Measurements from ENCODE around the gene ZNF385B. TPM values are rescaled to one million over a fixed set of nuclear protein-coding genes. Genes with fewer than 3 reads are reported as not detected.

ZNF385B gene
- total RNA-seq, 5 donors from 2014 or later (not counting 1 experiment from before 2014, with no cell fraction given), result 0.12 TPM; not detected in 4

DNA sequence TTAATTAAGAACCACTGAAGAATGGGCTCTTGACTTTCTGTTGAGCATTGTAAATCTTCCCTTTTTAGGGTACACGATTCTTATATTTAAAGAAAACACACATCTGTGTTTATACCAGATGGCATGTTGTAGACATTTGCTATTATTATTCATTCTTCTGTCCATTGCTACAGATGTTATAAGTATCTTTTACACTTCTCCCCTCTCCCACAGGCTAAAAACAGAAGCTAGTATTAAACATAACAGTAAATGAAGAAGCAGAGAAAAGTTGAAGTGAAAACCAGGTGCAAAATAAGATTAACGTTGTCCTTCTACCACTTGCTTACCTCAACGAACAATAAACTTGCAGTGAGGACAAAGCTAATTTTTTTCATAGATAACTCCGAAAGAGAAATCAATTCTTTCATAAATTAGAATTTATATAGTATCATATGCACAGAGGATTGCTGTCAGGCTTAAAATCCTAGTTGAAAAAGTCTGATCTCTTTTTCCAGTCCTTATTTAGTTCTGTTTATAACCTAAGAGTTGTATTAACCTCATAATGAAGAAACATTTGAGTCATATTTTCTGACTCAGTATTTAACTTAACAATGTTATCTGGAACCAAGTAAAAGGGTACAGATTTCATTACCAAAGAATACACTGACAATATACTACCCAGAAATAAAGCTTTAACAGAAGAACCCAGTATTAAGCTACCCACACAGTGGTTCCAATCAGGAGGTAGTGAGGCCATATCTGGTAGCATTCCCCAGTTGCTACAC lies 16.4 kb upstream of the ZNF385B start:
- no CpG with 5 or more reads among the region's 4 CpGs for WGBS (ENCODE audit: insufficient coverage)
- Mint-ChIP-seq H3K36me3 (no peaks in the 10 kb centered on the region), H3K27ac (no peak overlapping the region), H3K4me1 (no peaks in the 10 kb centered on the region), H3K27me3 (peaks cover 1 to 8% of the 10 kb centered on the region in 2 donors), H3K9me3 (no peaks in the 10 kb centered on the region), H3K4me3 (no peak overlapping the region)
- ChIA-PET CTCF (no interaction called here), POLR2A (no interaction called here)
- ATAC-seq (replicated peaks in 1 of 4), result no peak
- H3K36me3 ChIP-seq (ENCODE audit: control insufficient read depth in 2 of 2, extremely low read depth in 1 of 2, insufficient read depth in 1 of 2, low read length in 1 of 2), result no peaks in the 10 kb centered on the region
- no peak overlapping the region for H3K27ac ChIP-seq (ENCODE audit: low read length)
- no peak overlapping the region for H3K4me3 ChIP-seq (ENCODE audit: control insufficient read depth in 1 of 2, extremely low read depth in 1 of 2, low read length in 1 of 2)
- DNase-seq, result no peak
- H3K27me3 ChIP-seq (replicated peaks in 1 of 2; ENCODE audit: control insufficient read depth in 2 of 2, extremely low read depth in 1 of 2, insufficient read depth in 2 of 2, low read length in 1 of 2), result no peaks in the 10 kb centered on the region
- H3K4me1 ChIP-seq (ENCODE audit: control insufficient read depth in 1 of 2, extremely low read depth in 1 of 2, insufficient read depth in 2 of 2, low read length in 2 of 2), result no peaks in the 10 kb centered on the region
- no peaks in the 10 kb centered on the region for H3K9me3 ChIP-seq

DNA sequence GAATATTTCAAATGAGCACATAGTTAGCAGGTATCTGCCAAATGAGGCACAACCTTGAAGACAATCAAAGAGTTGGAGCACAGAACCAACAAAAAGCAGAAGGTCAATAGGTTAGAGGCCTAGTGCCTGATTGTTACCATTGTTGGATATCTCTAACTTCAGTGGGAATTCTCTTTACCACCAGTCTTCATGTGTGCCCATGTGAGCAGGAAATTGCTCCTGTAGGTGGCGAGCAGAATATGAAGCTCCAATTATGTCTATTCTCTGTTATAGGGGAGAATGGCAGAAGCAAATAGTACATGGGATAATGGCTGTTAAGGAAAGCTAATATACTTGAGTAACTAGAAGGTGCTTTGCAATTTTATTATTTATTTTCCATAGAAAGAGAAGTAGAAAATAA lies 14.9 kb upstream of the ZNF385B start:
- ATAC-seq (replicated peaks in 1 of 4), result peak in 1 of 4 experiments; percentile 19
- DNase-seq, result no peak
- POLR2A ChIA-PET, result no interaction called here
- no CpG with 5 or more reads among the region's 1 CpG for WGBS (ENCODE audit: insufficient coverage)
- Mint-ChIP-seq H3K4me1 (no peaks in the 10 kb centered on the region), H3K27me3 (peaks cover 9 to 16% of the 10 kb centered on the region in 2 donors), H3K36me3 (no peaks in the 10 kb centered on the region), H3K9me3 (no peaks in the 10 kb centered on the region), H3K27ac (no peak overlapping the region), H3K4me3 (no peak overlapping the region)
- Histone ChIP-seq H3K4me3 (ENCODE audit: control insufficient read depth in 1 of 2, extremely low read depth in 1 of 2, low read length in 1 of 2) (no peak overlapping the region), H3K27ac (ENCODE audit: low read length) (no peak overlapping the region), H3K9me3 (no peaks in the 10 kb centered on the region), H3K36me3 (ENCODE audit: control insufficient read depth in 2 of 2, extremely low read depth in 1 of 2, insufficient read depth in 1 of 2, low read length in 1 of 2) (no peaks in the 10 kb centered on the region), H3K27me3 (replicated peaks in 1 of 2; ENCODE audit: control insufficient read depth in 2 of 2, extremely low read depth in 1 of 2, insufficient read depth in 2 of 2, low read length in 1 of 2) (no peaks in the 10 kb centered on the region), H3K4me1 (ENCODE audit: control insufficient read depth in 1 of 2, extremely low read depth in 1 of 2, insufficient read depth in 2 of 2, low read length in 2 of 2) (no peaks in the 10 kb centered on the region)
- CTCF ChIA-PET, result no interaction called here

DNA sequence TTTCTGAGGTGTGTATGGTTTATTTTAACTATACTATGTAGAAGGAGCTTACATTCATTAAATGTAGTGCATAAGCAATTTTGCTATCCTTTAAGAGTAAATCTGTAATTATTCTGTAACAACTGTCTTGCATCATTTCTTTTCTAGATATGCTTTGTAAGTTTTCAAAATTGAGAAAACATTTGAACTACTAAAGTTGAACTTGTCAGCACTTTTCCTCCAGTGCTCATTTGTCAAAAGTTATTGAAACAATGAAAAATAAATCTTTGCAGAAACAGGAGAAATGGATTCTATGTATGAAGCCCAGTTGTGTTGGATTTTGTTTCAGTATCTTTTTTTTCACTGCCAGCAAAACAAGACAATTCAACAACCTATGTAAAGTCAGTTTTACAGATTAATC lies 14.5 kb upstream of the ZNF385B start:
- DNase-seq (no peak), ATAC-seq (replicated peaks in 1 of 4) (no peak)
- Histone ChIP-seq H3K4me1 (ENCODE audit: control insufficient read depth in 1 of 2, extremely low read depth in 1 of 2, insufficient read depth in 2 of 2, low read length in 2 of 2) (no peaks in the 10 kb centered on the region), H3K27me3 (replicated peaks in 1 of 2; ENCODE audit: control insufficient read depth in 2 of 2, extremely low read depth in 1 of 2, insufficient read depth in 2 of 2, low read length in 1 of 2) (no peaks in the 10 kb centered on the region), H3K27ac (ENCODE audit: low read length) (no peak overlapping the region), H3K36me3 (ENCODE audit: control insufficient read depth in 2 of 2, extremely low read depth in 1 of 2, insufficient read depth in 1 of 2, low read length in 1 of 2) (no peaks in the 10 kb centered on the region), H3K9me3 (no peaks in the 10 kb centered on the region), H3K4me3 (ENCODE audit: control insufficient read depth in 1 of 2, extremely low read depth in 1 of 2, low read length in 1 of 2) (no peak overlapping the region)
- ChIA-PET POLR2A (no interaction called here), CTCF (no interaction called here)
- no peaks in the 10 kb centered on the region for H3K4me1 Mint-ChIP-seq
- peaks cover 9 to 15% of the 10 kb centered on the region in 2 donors for H3K27me3 Mint-ChIP-seq
- no peaks in the 10 kb centered on the region for H3K9me3 Mint-ChIP-seq
- no peaks in the 10 kb centered on the region for H3K36me3 Mint-ChIP-seq
- no peak overlapping the region for H3K4me3 Mint-ChIP-seq
- no peak overlapping the region for H3K27ac Mint-ChIP-seq

DNA sequence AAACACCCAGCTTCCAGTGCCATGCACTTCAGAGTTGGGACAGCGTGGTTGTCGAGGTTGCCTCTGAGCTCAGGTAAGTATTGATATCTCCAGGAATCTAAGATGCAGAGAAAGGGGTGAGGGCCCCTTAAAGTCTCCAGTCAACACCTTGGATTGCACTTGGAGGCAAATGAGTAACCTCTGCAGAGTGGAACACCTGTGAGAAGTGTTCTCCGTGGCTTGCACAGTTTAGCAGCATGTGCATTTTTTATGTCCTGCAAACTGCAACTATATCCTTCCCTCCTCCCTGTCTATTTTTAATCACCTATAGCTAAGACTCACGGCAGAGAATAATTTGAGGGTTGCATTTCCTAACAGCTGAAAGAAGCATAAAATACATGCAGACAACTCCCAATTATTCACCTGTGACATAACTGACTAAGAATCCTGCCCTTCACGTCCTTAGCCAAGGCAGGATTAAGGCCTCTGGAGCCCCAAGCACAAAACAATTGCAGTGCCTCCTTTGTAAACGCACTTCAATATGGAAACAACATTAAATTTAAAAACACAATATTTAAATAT lies 1.6 kb upstream of the ZNF385B start:
- no peak for ATAC-seq (replicated peaks in 1 of 4)
- DNase-seq, result no peak
- no peaks in the 10 kb centered on the region for H3K36me3 ChIP-seq (ENCODE audit: control insufficient read depth in 2 of 2, extremely low read depth in 1 of 2, insufficient read depth in 1 of 2, low read length in 1 of 2)
- Mint-ChIP-seq H3K4me1 (peaks cover 0 to 15% (median 13%) of the 10 kb centered on the region in 3 donors), H3K27ac (no peak overlapping the region), H3K9me3 (no peaks in the 10 kb centered on the region), H3K4me3 (no peak overlapping the region), H3K27me3 (peaks cover 48 to 50% of the 10 kb centered on the region in 2 donors), H3K36me3 (no peaks in the 10 kb centered on the region)
- H3K27ac ChIP-seq (ENCODE audit: low read length), result no peak overlapping the region
- H3K27me3 ChIP-seq (replicated peaks in 1 of 2; ENCODE audit: control insufficient read depth in 2 of 2, extremely low read depth in 1 of 2, insufficient read depth in 2 of 2, low read length in 1 of 2), result peaks cover 16 to 17% of the 10 kb centered on the region in 2 experiments
- CTCF ChIA-PET, result no interaction called here
- 50% methylated on average over 2 of the region's 6 CpGs for WGBS (ENCODE audit: insufficient coverage)
- H3K9me3 ChIP-seq, result no peaks in the 10 kb centered on the region
- POLR2A ChIA-PET, result no interaction called here
- H3K4me3 ChIP-seq (ENCODE audit: control insufficient read depth in 1 of 2, extremely low read depth in 1 of 2, low read length in 1 of 2), result no peak overlapping the region
- H3K4me1 ChIP-seq (ENCODE audit: control insufficient read depth in 1 of 2, extremely low read depth in 1 of 2, insufficient read depth in 2 of 2, low read length in 2 of 2), result peaks cover 0 to 8% of the 10 kb centered on the region in 2 experiments

DNA sequence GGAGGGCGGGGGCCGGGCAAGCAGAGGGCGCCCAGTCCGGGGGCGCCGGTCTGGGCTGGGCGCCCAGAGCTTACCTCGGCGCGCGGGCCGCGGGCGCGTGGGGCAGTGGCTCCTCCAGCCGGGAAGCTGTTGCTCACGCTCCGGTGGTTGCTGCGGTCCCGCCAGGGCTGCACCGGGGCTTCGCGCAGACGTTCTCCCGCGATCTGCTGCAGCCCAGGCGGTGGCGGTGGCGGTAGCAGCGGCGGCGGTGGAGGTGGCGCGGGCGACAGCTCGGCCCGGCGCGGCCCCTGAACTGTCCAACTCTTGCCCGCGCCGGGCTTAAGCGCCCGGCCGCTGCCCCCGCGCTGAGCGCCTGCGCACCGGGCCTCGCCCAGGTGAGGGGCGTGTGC lies 391 bp downstream of the ZNF385B start:
- Mint-ChIP-seq H3K36me3 (no peaks in the 10 kb centered on the region), H3K4me1 (peaks cover 0 to 15% (median 13%) of the 10 kb centered on the region in 3 donors), H3K9me3 (no peaks in the 10 kb centered on the region), H3K4me3 (no peak overlapping the region), H3K27me3 (peaks cover 55 to 57% of the 10 kb centered on the region in 2 donors), H3K27ac (no peak overlapping the region)
- no peaks in the 10 kb centered on the region for H3K36me3 ChIP-seq (ENCODE audit: control insufficient read depth in 2 of 2, extremely low read depth in 1 of 2, insufficient read depth in 1 of 2, low read length in 1 of 2)
- peaks cover 17 to 19% of the 10 kb centered on the region in 2 experiments for H3K27me3 ChIP-seq (replicated peaks in 1 of 2; ENCODE audit: control insufficient read depth in 2 of 2, extremely low read depth in 1 of 2, insufficient read depth in 2 of 2, low read length in 1 of 2)
- ChIA-PET CTCF (no interaction called here), POLR2A (no interaction called here)
- DNase-seq (no peak), ATAC-seq (replicated peaks in 1 of 4) (peak in 1 of 4 experiments; percentile 20)
- H3K4me3 ChIP-seq (ENCODE audit: control insufficient read depth in 1 of 2, extremely low read depth in 1 of 2, low read length in 1 of 2), result no peak overlapping the region
- H3K4me1 ChIP-seq (ENCODE audit: control insufficient read depth in 1 of 2, extremely low read depth in 1 of 2, insufficient read depth in 2 of 2, low read length in 2 of 2), result peaks cover 0 to 8% of the 10 kb centered on the region in 2 experiments
- 2% methylated on average over 52 of the region's 52 CpGs for WGBS (ENCODE audit: insufficient coverage)
- no peak overlapping the region for H3K27ac ChIP-seq (ENCODE audit: low read length)
- H3K9me3 ChIP-seq, result no peaks in the 10 kb centered on the region

DNA sequence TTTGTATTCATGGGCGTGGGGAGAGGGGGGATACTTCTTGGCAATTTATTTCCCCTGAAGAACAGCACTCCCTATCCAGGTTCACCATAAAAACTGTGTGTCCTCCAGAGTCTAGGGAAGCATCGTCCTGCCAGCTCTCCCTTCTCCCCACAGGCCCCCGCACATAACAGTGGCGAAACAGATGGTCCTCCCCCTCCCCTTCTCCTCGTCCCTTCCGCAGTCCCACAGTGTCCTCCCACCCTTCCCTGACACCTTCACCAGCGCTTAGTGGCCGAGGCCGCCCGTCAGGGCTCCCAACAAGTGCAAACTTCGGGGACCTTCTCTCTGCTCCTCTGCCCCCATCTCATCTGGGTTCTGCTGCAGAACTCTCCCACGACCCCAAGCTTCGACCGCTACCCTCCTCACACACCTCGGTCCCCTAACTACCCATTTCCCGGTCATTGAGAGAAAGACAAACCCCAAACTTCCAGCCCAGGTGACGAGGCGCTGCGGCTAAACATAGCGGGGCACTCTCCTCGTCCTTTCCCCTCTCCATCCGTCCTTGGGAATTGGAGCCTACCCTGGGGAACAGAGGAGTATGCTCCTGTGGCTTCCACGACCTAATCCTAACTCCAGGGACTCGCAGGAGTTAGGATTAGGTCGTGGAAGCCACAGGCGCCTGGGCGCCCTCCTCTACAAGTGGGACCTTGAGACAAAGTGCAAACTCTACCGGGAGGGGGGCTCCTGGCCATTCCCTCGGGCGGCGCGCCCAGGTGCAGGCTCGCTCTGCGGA lies 971 bp downstream of the ZNF385B start:
- no peak for DNase-seq
- no peak overlapping the region for H3K4me3 ChIP-seq (ENCODE audit: control insufficient read depth in 1 of 2, extremely low read depth in 1 of 2, low read length in 1 of 2)
- Mint-ChIP-seq H3K4me3 (peak overlapping the region in 2 of 3 donors; percentile 5 to 45), H3K9me3 (no peaks in the 10 kb centered on the region), H3K4me1 (peaks cover 0 to 15% (median 13%) of the 10 kb centered on the region in 3 donors), H3K27ac (no peak overlapping the region), H3K36me3 (no peaks in the 10 kb centered on the region), H3K27me3 (peaks cover 55 to 58% of the 10 kb centered on the region in 2 donors)
- no peak overlapping the region for H3K27ac ChIP-seq (ENCODE audit: low read length)
- H3K27me3 ChIP-seq (replicated peaks in 1 of 2; ENCODE audit: control insufficient read depth in 2 of 2, extremely low read depth in 1 of 2, insufficient read depth in 2 of 2, low read length in 1 of 2), result peaks cover 17 to 19% of the 10 kb centered on the region in 2 experiments
- ATAC-seq (replicated peaks in 1 of 4), result no peak
- no peaks in the 10 kb centered on the region for H3K9me3 ChIP-seq
- ChIA-PET CTCF (no interaction called here), POLR2A (no interaction called here)
- WGBS (ENCODE audit: insufficient coverage), result 4% methylated on average over 30 of the region's 34 CpGs
- H3K4me1 ChIP-seq (ENCODE audit: control insufficient read depth in 1 of 2, extremely low read depth in 1 of 2, insufficient read depth in 2 of 2, low read length in 2 of 2), result peaks cover 0 to 8% of the 10 kb centered on the region in 2 experiments
- H3K36me3 ChIP-seq (ENCODE audit: control insufficient read depth in 2 of 2, extremely low read depth in 1 of 2, insufficient read depth in 1 of 2, low read length in 1 of 2), result no peaks in the 10 kb centered on the region

Measured in T-cell (primary cell).